K562 (cell line): ENCODE measurements around the gene MRPL40. TPM values are rescaled to one million over a fixed set of nuclear protein-coding genes. Genes with fewer than 3 reads are reported as not detected.

Source experiments
- ASH1L ChIP-seq: fragments of 450-650 bp; IDR thresholded peaks from 2 replicates; pipeline ENCODE4 v1.6.1; 2018; ENCODE audit warnings: borderline replicate concordance, mild to moderate bottlenecking, low read depth; ENCODE audit not compliant: partially characterized antibody
- ATF6 ChIP-seq: sonication (generic); formaldehyde crosslinking; IDR thresholded peaks from 2 replicates; pipeline ENCODE4 v1.4.0; 2020; ENCODE audit warnings: mild to moderate bottlenecking, missing genetic modification reagents
- BCL6 ChIP-seq: fragments of 250-450 bp; sonication (Bioruptor Pico); IDR thresholded peaks from 2 replicates; pipeline ENCODE4 v1.4.0; 2020
- C11orf30 ChIP-seq: fragments of 450-650 bp; IDR thresholded peaks from 2 replicates; pipeline ENCODE4 v1.6.1; 2016; ENCODE audit warnings: low read depth, mild to moderate bottlenecking
- CHD4 ChIP-seq: fragments of 200-600 bp; sonication (generic); IDR thresholded peaks from 3 replicates; pipeline ENCODE4 v1.6.1; 2012; ENCODE audit warnings: low read depth, mild to moderate bottlenecking, mixed read lengths, low read length, inconsistent platforms; ENCODE audit not compliant: insufficient read depth, insufficient replicate concordance, poor library complexity, severe bottlenecking
- EHMT2 ChIP-seq: fragments of 450-650 bp; IDR thresholded peaks from 2 replicates; pipeline ENCODE4 v1.6.1; 2018; ENCODE audit warnings: antibody characterized with exemption
- EWSR1 ChIP-seq: fragments of 450-650 bp; IDR thresholded peaks from 2 replicates; pipeline ENCODE4 v1.6.1; 2018; ENCODE audit warnings: borderline replicate concordance, mild to moderate bottlenecking, low read depth, moderate library complexity; ENCODE audit not compliant: partially characterized antibody
- FOXJ2 ChIP-seq: fragments of 200-800 bp; sonication (Bioruptor generic); IDR thresholded peaks from 2 replicates; pipeline ENCODE4 v1.6.1; 2016; ENCODE audit warnings: missing genetic modification characterization, missing compliant biosample characterization
- KAT7 ChIP-seq: sonication (generic); formaldehyde crosslinking; IDR thresholded peaks from 2 replicates; pipeline ENCODE4 v1.8.0; 2022; ENCODE audit warnings: missing genetic modification reagents, mild to moderate bottlenecking, borderline replicate concordance
- KDM1A ChIP-seq, 2 experiments: fragments of 450-650 bp; IDR thresholded peaks; 2 replicates each; pipeline ENCODE4 v1.6.1; 2016; ENCODE audit warnings: mild to moderate bottlenecking in 2 of 2
- MIER1 ChIP-seq: fragments of 450-650 bp; IDR thresholded peaks from 2 replicates; pipeline ENCODE4 v1.6.1; 2016; ENCODE audit warnings: antibody characterized with exemption, mild to moderate bottlenecking, low read depth
- OTX1 ChIP-seq: fragments of 450-650 bp; formaldehyde crosslinking; IDR thresholded peaks from 2 replicates; pipeline ENCODE4 v1.4.0; 2022; ENCODE audit warnings: mild to moderate bottlenecking
- PTRF ChIP-seq: fragments of 450-650 bp; IDR thresholded peaks from 2 replicates; pipeline ENCODE4 v1.6.1; 2016; ENCODE audit warnings: mild to moderate bottlenecking, missing genetic modification characterization, missing compliant biosample characterization
- RBFOX2 ChIP-seq: fragments of 200-400 bp; formaldehyde crosslinking; IDR thresholded peaks from 2 replicates; pipeline ENCODE4 v1.6.1; 2017; ENCODE audit warnings: low read depth, mild to moderate bottlenecking, low read length, moderate library complexity
- SIRT6 ChIP-seq: IDR thresholded peaks from one replicate; pipeline ENCODE4 v1.6.1; 2012; ENCODE audit warnings: low read depth, mild to moderate bottlenecking, control low read depth, inconsistent platforms, low read length, moderate library complexity
- THAP12 ChIP-seq: fragments of 250-450 bp; sonication (Bioruptor Pico); IDR thresholded peaks from 2 replicates; pipeline ENCODE4 v1.9.0; 2021; ENCODE audit warnings: mild to moderate bottlenecking, inconsistent platforms
- ZNF124 ChIP-seq: sonication (generic); formaldehyde crosslinking; IDR thresholded peaks from 2 replicates; pipeline ENCODE4 v1.8.1; 2022; ENCODE audit warnings: missing genetic modification reagents
- ZNF175 ChIP-seq: fragments of 200-800 bp; sonication (Bioruptor generic); IDR thresholded peaks from 2 replicates; pipeline ENCODE4 v1.6.1; 2016; ENCODE audit warnings: low read depth, mild to moderate bottlenecking, missing genetic modification characterization, missing compliant biosample characterization
- ZNF3 ChIP-seq: fragments of 250-450 bp; sonication (Bioruptor Pico); IDR thresholded peaks from 2 replicates; pipeline ENCODE4 v1.5.0; 2021; ENCODE audit warnings: mild to moderate bottlenecking, moderate library complexity
- ZNF449 ChIP-seq: fragments of 250-450 bp; sonication (Bioruptor Pico); IDR thresholded peaks from 2 replicates; pipeline ENCODE4 v1.8.0; 2022; ENCODE audit warnings: moderate library complexity, mild to moderate bottlenecking, inconsistent platforms
- ZNF586 ChIP-seq: fragments of 450-650 bp; formaldehyde crosslinking; conservative IDR thresholded peaks from 2 replicates; pipeline ENCODE4 v1.4.0; 2020; ENCODE audit warnings: mild to moderate bottlenecking, moderate library complexity
- polyA plus RNA-seq, 8 experiments: library from polyadenylated mRNA; depleted of rRNA in 4 of 8; stranded (reverse) in 5 of 8; unstranded in 3 of 8; fragments of >200 nt; fragmentation: Nextera tagmentation in 2 of 8; fragmentation: Illumina TruSeq in 1 of 8; extraction: Ambion mirVana in 2 of 8; extraction: Trizol in 1 of 8; gene quantifications; 2 replicates each; pipeline versions ENCODE4 v1.2.1 to v1.2.3, GENCODE V29; 2011 to 2014; ENCODE audit warnings: inconsistent platforms in 1 of 8, missing spikeins in 1 of 8
- total RNA-seq, 7 experiments: library from RNA; depleted of rRNA in 6 of 7; stranded (reverse); fragments of >200 nt in 6 of 7; fragmentation: Illumina TruSeq in 2 of 7; extraction: Trizol in 2 of 7; gene quantifications; 2 replicates each; pipeline versions ENCODE4 v1.2.1 to v1.2.3, GENCODE V29; 2011 to 2021; ENCODE audit warnings: low replicate concordance in 1 of 7
- TF ChIP-seq, protein P1 (sequence below): sonication (generic); formaldehyde crosslinking; IDR thresholded peaks from 2 replicates; pipeline ENCODE4 v1.8.1; 2023; ENCODE audit warnings: mild to moderate bottlenecking, missing genetic modification reagents

MRPL40 gene
- total and polyA plus RNA-seq, 9 of the 15 experiments (the other 6 are each of a cell fraction or from before 2014, with no cell fraction given), result 132 to 652 (median 208) TPM

DNA sequence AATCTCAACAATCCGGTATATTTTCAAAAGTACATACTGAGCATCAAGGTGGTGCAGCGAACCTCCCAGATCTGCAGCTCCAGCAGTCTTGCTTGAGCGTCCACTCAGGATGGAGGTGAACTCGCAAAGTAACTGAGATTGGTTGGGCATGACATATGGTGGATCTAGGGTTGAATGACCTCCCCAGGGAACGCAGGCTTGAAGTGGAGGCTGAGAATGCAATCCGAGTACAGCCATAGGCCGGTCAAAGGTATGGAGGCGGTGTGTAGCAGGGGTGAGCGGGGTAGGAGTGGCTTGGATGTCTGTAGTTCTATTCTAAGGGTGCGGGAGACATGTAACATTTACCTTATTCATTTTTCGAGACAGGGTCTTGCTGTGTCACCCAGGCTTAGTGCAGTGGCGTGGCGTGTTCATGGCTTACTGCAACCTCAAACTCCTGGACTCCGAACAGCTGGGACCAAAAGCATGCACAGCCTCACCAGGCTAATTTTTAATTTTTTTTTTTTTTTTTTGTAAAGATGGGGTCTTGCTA lies 15.8 kb downstream of the MRPL40 start (continued):
- peak; percentile 31 for TF ChIP-seq SIRT6
- TF ChIP-seq ZNF586 (CRISPR knock-in tag), result no peak
- no peak for TF ChIP-seq KAT7
- no peak for TF ChIP-seq ZNF124 (CRISPR knock-in tag)
- TF ChIP-seq BCL6 (CRISPR knock-in tag), result peak; percentile 65; the same call in 1 of the 2 replicates
- TF ChIP-seq EWSR1, result no peak
- TF ChIP-seq CHD4, result no peak
- TF ChIP-seq ATF6 (CRISPR knock-in tag), result no peak
- no peak for TF ChIP-seq ZNF3
- peak; percentile 17; the same call in 1 of the 2 replicates for TF ChIP-seq MIER1
- TF ChIP-seq PTRF, result no peak
- TF ChIP-seq RBFOX2, result no peak
- TF ChIP-seq, protein P1, sequence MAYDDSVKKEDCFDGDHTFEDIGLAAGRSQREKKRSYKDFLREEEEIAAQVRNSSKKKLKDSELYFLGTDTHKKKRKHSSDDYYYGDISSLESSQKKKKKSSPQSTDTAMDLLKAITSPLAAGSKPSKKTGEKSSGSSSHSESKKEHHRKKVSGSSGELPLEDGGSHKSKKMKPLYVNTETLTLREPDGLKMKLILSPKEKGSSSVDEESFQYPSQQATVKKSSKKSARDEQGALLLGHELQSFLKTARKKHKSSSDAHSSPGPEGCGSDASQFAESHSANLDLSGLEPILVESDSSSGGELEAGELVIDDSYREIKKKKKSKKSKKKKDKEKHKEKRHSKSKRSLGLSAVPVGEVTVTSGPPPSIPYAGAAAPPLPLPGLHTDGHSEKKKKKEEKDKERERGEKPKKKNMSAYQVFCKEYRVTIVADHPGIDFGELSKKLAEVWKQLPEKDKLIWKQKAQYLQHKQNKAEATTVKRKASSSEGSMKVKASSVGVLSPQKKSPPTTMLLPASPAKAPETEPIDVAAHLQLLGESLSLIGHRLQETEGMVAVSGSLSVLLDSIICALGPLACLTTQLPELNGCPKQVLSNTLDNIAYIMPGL (CRISPR knock-in tag), result no peak
- TF ChIP-seq FOXJ2 (tag), result no peak
- no peak for TF ChIP-seq KDM1A (IDR thresholded peaks at IDR 0.05)
- no peak for TF ChIP-seq THAP12 (CRISPR knock-in tag)
- TF ChIP-seq ASH1L, result no peak
- no peak for TF ChIP-seq ZNF175 (CRISPR knock-in tag)
- no peak for TF ChIP-seq C11orf30
- TF ChIP-seq OTX1, result peak; percentile 64; the same call in 1 of the 2 replicates
- TF ChIP-seq ZNF449 (CRISPR knock-in tag), result no peak
- TF ChIP-seq EHMT2, result peak; percentile 63; the same call in 1 of the 2 replicates
